GM19328 (cell line): ENCODE data around the gene SMIM28.
"Not testable (repeated sequence)": the region's sequence is repeated elsewhere in the genome, so short reads cannot be mapped to it uniquely, and the experiment has no call there.

ENCODE experiments used
- ATAC-seq: cut with Tn5 transposase; IDR thresholded peaks from one replicate; pipeline ENCODE4 v1.9.1; 2021; ENCODE audit warnings: mild to moderate bottlenecking, moderate library complexity; ENCODE audit not compliant: unreplicated experiment

SMIM28 gene

GRCh38 chr6:138377844-138378243 is at the start of gene SMIM28:
Gene SMIM28 (plus strand): TSS chr6:138377905. CDS start chr6:138378073, 168 bp downstream.
- ATAC-seq, result no peak

GRCh38 chr6:138328210-138328609 is 49.5 kb upstream of the SMIM28 start:
- no peak for ATAC-seq

GRCh38 chr6:138330763-138331162 is 46.9 kb upstream of the SMIM28 start:
- ATAC-seq, result no peak

GRCh38 chr6:138331444-138331843 is 46.3 kb upstream of the SMIM28 start:
- ATAC-seq, result no peak

- no peak for ATAC-seq
Measured at GRCh38 chr6:138331984-138332383, 45.7 kb upstream of the SMIM28 start.

- ATAC-seq, result no peak
Measured at GRCh38 chr6:138334000-138334399, 43.7 kb upstream of the SMIM28 start.

- no peak for ATAC-seq
Measured at GRCh38 chr6:138334963-138335362, 42.7 kb upstream of the SMIM28 start.

GRCh38 chr6:138336221-138336620 is 41.5 kb upstream of the SMIM28 start:
- no peak for ATAC-seq

GRCh38 chr6:138337076-138337475 is 40.6 kb upstream of the SMIM28 start:
- no peak for ATAC-seq

GRCh38 chr6:138339024-138339423 is 38.7 kb upstream of the SMIM28 start:
- ATAC-seq, result no peak

- ATAC-seq, result no peak
Measured at GRCh38 chr6:138341176-138341575, 36.5 kb upstream of the SMIM28 start.

GRCh38 chr6:138343112-138343511 is 34.6 kb upstream of the SMIM28 start:
- no peak for ATAC-seq

- no peak for ATAC-seq
Measured at GRCh38 chr6:138345565-138346285, 32.0 kb upstream of the SMIM28 start.

- ATAC-seq, result no peak
Measured at GRCh38 chr6:138346302-138347195, 31.2 kb upstream of the SMIM28 start.

GRCh38 chr6:138347864-138348263 is 29.8 kb upstream of the SMIM28 start:
- no peak for ATAC-seq

- no peak for ATAC-seq
Measured at GRCh38 chr6:138349891-138350290, 27.8 kb upstream of the SMIM28 start.

- no peak for ATAC-seq
Measured at GRCh38 chr6:138357928-138358327, 19.8 kb upstream of the SMIM28 start.

GRCh38 chr6:138368684-138369083 is 9.0 kb upstream of the SMIM28 start:
- ATAC-seq, result not testable (repeated sequence)

- ATAC-seq, result no peak
Measured at GRCh38 chr6:138370631-138371451, 6.9 kb upstream of the SMIM28 start.

- ATAC-seq, result no peak
Measured at GRCh38 chr6:138371452-138371711, 6.3 kb upstream of the SMIM28 start.

- no peak for ATAC-seq
Measured at GRCh38 chr6:138371720-138372119, 6.0 kb upstream of the SMIM28 start.
